Lower leg skin (tissue), 3 donors: ENCODE measurements around the gene PSMC1.

ENCODE experiments used
- CTCF ChIP-seq, 3 donors: fragments of 450-650 bp; IDR thresholded peaks; one replicate each; pipeline ENCODE4 v1.5.1; 2016; ENCODE audit warnings: antibody characterized with exemption in 3 of 3, mild to moderate bottlenecking in 3 of 3, moderate library complexity in 2 of 3
- POLR2A ChIP-seq, 2 donors: fragments of 450-650 bp; IDR thresholded peaks; one replicate each; pipeline ENCODE4 v1.6.1; 2016 to 2017; ENCODE audit warnings: antibody characterized with exemption in 2 of 2, mild to moderate bottlenecking in 1 of 2, moderate library complexity in 1 of 2

- TF ChIP-seq CTCF (IDR thresholded peaks at IDR 0.05), result no peak
- TF ChIP-seq POLR2A (IDR thresholded peaks at IDR 0.05), result no peak
Measured at GRCh38 chr14:90213099-90213748, 43.1 kb upstream of the PSMC1 start.
